ENCODE data around the gene XXYLT1. TPM values are rescaled to one million over a fixed set of nuclear protein-coding genes. Genes with fewer than 3 reads are reported as not detected.

The XXYLT1 gene
- total and polyA plus RNA-seq, 9 of the 15 experiments (the other 6 are each of a cell fraction or from before 2014, with no cell fraction given): 1.9 to 18.9 (median 15.0) TPM

GRCh38 chr3:195187609-195188425 lies 83.1 kb downstream of the XXYLT1 start:
- ATAC-seq: peak; percentile 57
- H3K4me2 ChIP-seq (ENCODE audit: insufficient read depth, low read length): no peak overlapping the region
- in situ Hi-C loops (cut with MboI): no loop called here
- peaks cover 23% of the 10 kb centered on the region; the same call in 2 of the 3 replicates for H3K79me2 ChIP-seq (ENCODE audit: control insufficient read depth, insufficient read depth, low read length)
- 29% methylated on average over 5 of the region's 5 CpGs for WGBS (ENCODE audit: insufficient coverage, low coverage, missing lambda C conversion rate)
- H3K4me3 ChIP-seq: no peak overlapping the region
- no TSS peak for BruUV-seq (replicated peaks)
- peaks cover 6% of the 10 kb centered on the region for H3K9me3 ChIP-seq (replicated peaks; ENCODE audit: control insufficient read depth, insufficient read depth, low read depth, low read length)
- intact Hi-C loops (cut with micrococcal nuclease): loop anchor here (5.0 to 10.0 kb wide), 2 partner anchors 73 to 74 kb away; no protein-coding TSS in a partner anchor
- ChIA-PET POLR2A (interaction anchor here (0.6 to 4.1 kb wide), 4 partner anchors 9 to 83 kb away, joined by 3 to 20 read pairs (median 4); no protein-coding TSS in a partner anchor), CTCF (ENCODE audit: low intra/inter-chr PET ratio) (no interaction called here)
- peak overlapping the region; percentile 11; the same call in 1 of the 2 replicates for H2AFZ ChIP-seq (ENCODE audit: low read depth, low read length)
- H3K9ac ChIP-seq (ENCODE audit: insufficient read depth in 1 of 2, low read depth in 2 of 2, low read length in 2 of 2): no peak overlapping the region
- H4K20me1 ChIP-seq (replicated peaks; ENCODE audit: control insufficient read depth, insufficient read depth, low read length): no peaks in the 10 kb centered on the region
- peaks cover 8 to 34% of the 10 kb centered on the region in 2 experiments; a peak in 4 of 5 replicates for H3K4me1 ChIP-seq (replicated peaks in 1 of 2; ENCODE audit: control insufficient read depth in 2 of 2, insufficient read depth in 2 of 2, low read length in 2 of 2)
- DNase-seq (ENCODE audit: extremely low read depth in 1 of 4, low spot score in 3 of 4): no peak
- FAIRE-seq: no peak
- H3K27ac ChIP-seq (ENCODE audit: extremely low read depth, low read depth, low read length): peak overlapping the region; percentile 25; the same call in 1 of the 3 replicates
- no peaks in the 10 kb centered on the region for H3K36me3 ChIP-seq (ENCODE audit: control insufficient read depth, insufficient read depth, low read length)
- no peaks in the 10 kb centered on the region for H3K9me1 ChIP-seq (ENCODE audit: control insufficient read depth, insufficient read depth, low read length)
- H3K27me3 ChIP-seq (ENCODE audit: control insufficient read depth in 2 of 2, insufficient read depth in 2 of 2, low read length in 2 of 2): no peaks in the 10 kb centered on the region
- TF ChIP-seq RHOXF2B (CRISPR knock-in tag; conservative IDR thresholded peaks at IDR 0.05) (no peak), BACH1 (tag; IDR thresholded peaks at IDR 0.05) (no peak), POLR2H (tag; IDR thresholded peaks at IDR 0.05; ENCODE audit: low read depth) (no peak), SRSF1 (IDR thresholded peaks at IDR 0.05; ENCODE audit: low read depth, low read length) (no peak), PHB2 (IDR thresholded peaks at IDR 0.05; ENCODE audit: low read depth) (no peak), DPF2 (IDR thresholded peaks at IDR 0.05) (no peak), ARID2 (IDR thresholded peaks at IDR 0.05) (no peak), MED1 (CRISPR knock-in tag; IDR thresholded peaks at IDR 0.05; ENCODE audit: borderline replicate concordance) (no peak), ZEB2 (IDR thresholded peaks at IDR 0.05) (no peak), ZBTB1 (CRISPR knock-in tag; IDR thresholded peaks at IDR 0.05; ENCODE audit: borderline replicate concordance, low read depth) (no peak), SPI1 (IDR thresholded peaks at IDR 0.05; ENCODE audit: borderline replicate concordance, low read depth, low read length) (no peak), MLLT1 (IDR thresholded peaks at IDR 0.05) (no peak), TSC22D4 (tag; IDR thresholded peaks at IDR 0.05) (no peak), HNRNPL (IDR thresholded peaks at IDR 0.05; ENCODE audit: low read depth, low read length) (no peak), ZFP1 (CRISPR knock-in tag; IDR thresholded peaks at IDR 0.05) (no peak), KLF6 (CRISPR knock-in tag; IDR thresholded peaks at IDR 0.05; ENCODE audit: borderline replicate concordance) (no peak), ZNF175 (CRISPR knock-in tag; IDR thresholded peaks at IDR 0.05; ENCODE audit: low read depth) (no peak), ZNF655 (CRISPR knock-in tag; IDR thresholded peaks at IDR 0.05) (no peak), ESRRA (IDR thresholded peaks at IDR 0.05; ENCODE audit: borderline replicate concordance, low read depth) (no peak), DNMT1 (IDR thresholded peaks at IDR 0.05) (no peak)

Data from K562 (cell line).